Stimulated activated CD8-positive, alpha-beta memory T cell treated with anti-CD3 and anti-CD28 coated beads, Interleukin-15, amount 100 ng/mL, for 4 hours (primary cell): Measurements from ENCODE around the gene SORBS2.

ENCODE experiments used
- DNase-seq, 2 donors: peaks; one replicate each; pipeline ENCODE4 v3.0.0-alpha.2; 2020; ENCODE audit warnings: low read depth in 2 of 2

Gene SORBS2

DNA sequence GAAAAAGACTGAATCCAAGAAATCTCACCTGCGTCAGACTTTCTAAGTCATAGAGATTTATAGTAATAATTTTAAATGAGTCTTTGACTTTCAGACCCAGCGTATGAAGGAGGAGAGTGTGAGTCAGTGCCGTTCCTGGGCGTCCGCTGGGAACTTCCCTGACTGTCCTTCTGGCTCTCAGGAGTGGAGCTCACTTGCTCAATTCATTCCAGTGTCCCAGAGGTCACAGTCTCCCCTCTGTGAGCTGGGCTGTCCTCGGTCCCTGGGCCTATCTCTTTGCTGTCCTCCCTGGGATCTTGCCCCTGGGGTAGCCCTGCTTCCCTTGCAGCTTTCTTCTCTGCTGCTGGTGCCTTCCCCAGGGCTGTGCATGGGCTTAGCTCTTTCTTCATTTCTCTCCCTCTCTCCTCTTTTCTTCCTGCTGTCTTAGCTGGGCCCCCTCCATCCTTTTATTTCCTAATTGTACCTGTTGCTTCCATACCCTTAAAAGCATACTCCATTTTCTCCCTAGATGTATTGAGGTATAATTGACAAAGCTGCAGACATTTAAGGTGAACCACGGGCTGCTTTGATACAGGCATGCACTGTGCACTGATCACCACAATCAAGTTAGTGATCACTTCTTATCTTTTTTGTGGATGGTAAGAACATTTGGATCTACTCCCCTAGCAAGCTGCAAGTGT is 11.6 kb downstream of the SORBS2 start:
- DNase-seq: no peak

DNA sequence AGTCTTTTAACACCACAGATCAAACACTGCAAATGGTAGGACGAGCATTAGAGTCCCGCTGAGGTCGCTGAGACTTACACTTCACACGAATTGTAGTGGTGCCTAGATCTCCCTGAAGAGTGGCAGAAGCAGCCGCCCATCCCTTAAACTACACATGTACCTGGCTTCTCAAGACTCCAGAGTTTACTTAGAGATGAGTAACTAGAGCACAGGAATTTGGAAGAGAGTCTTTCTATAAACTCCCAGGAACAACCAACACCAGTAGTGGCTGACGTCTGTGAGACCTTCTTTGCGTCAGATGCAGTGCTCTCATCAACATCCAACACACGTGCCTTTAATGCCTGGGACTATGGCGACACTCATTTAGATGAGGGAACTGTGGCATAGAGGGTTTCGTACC is 12.6 kb downstream of the SORBS2 start:
- no peak for DNase-seq

DNA sequence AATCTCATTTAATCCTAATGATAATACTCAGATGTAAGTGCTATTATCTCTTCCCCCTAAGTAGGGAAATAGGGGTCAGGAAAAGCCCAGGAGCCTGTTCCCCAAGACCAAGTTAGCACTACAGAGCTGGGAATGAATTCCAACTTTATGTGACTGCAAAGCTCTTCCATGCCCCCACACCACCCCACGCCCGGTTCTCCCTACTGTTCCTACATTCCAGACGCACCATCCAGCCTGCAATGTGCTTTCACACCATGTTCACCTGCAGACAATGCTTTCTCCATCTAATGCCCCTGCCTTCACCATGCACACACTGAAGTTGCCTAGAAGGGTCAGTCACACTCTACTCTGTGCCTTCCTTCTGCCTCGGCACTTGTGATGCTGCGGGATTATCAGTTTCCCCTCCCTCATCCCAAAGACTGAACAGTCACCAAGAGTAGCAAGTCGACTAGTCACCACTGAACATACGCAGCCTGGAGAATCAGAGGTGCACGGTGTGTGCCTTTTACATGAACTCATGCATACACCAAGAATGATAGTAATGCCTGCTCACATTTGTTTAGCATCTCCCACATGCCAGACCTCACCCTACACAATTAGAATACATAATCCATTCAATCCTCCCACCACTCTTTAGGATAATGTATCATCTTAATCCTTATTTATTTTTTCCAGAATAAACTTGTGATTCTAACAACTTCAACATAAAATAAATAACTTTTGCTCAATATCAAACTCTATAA is 14.2 kb downstream of the SORBS2 start:
- DNase-seq: no peak

DNA sequence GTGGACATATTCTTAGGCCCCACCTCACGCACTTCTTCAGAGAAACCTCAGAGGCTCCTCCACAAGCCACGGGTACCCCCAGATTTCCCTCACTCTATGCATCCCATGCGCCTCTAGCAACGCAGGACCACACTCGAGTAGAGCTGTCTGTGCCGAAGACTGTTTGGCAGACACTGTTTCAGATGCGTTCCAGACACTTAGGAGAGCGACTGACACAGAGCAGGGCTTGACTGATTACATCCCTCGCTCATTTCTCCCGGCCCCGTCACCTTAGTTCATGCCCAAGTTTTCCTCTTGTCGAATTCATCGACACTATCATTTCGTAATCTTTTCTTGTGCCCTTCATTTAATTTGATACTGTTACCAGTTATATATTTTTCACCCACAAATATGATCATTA is 15.0 kb downstream of the SORBS2 start:
- DNase-seq: no peak

DNA sequence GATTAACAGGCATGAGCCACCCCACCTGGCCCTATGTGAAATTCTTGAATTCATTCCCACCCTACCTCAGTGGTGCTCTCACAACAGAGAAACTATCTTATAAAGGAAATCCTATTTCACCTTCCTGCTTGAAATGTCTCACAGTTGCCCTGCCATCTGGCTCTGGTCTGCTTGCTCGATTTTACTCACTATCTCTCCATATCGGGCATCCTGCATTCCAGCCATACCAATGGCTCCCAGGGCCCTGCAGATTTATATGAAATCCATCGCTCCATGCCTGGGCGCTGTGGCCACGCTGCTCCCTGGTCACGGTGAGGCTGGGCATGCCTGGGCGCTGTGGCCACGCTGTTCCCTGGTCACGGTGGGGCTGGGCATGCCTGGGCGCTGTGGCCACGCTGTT is 15.8 kb downstream of the SORBS2 start:
- DNase-seq: no peak

DNA sequence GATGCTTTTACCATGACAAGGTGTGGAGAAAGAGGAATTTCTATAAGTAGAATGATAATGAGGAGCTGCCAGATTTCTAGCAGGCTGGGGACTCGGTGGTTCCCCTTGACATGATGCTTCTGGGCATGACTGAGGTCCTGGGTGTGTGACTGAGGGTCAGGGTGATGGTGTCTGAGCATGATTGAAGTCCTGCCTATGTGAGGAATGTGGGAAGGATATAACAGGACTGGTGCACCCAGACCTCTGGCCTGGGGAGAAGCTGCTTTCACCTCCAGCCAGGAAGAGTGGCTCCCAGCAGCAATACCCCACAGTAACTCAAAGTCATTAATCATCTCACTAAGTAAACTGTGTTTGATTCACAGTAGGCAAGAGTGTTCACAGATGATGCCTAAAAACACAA is 17.4 kb downstream of the SORBS2 start:
- no peak for DNase-seq

GRCh38 chr4:185793716-185794115 is 18.3 kb downstream of the SORBS2 start:
- DNase-seq: no peak

DNA sequence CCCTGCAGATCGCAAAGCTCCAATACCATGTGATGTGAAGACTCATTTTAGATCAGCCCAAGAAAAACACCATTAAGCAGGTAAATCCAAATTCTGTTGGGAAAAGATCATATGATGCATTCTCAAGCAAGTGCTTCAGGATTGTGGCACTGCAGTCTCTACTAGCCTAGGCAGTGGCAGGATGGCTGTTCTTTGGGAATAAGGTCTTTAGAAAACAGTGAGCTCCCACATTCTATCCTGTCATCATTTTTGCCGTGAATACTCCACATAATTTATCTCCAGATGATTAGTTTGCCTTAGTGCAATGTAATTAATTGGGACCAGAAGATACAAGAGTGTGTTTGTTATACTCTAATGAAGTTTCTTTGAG is 18.9 kb downstream of the SORBS2 start:
- DNase-seq: no peak

GRCh38 chr4:185792384-185793115 is 19.4 kb downstream of the SORBS2 start:
- no peak for DNase-seq

DNA sequence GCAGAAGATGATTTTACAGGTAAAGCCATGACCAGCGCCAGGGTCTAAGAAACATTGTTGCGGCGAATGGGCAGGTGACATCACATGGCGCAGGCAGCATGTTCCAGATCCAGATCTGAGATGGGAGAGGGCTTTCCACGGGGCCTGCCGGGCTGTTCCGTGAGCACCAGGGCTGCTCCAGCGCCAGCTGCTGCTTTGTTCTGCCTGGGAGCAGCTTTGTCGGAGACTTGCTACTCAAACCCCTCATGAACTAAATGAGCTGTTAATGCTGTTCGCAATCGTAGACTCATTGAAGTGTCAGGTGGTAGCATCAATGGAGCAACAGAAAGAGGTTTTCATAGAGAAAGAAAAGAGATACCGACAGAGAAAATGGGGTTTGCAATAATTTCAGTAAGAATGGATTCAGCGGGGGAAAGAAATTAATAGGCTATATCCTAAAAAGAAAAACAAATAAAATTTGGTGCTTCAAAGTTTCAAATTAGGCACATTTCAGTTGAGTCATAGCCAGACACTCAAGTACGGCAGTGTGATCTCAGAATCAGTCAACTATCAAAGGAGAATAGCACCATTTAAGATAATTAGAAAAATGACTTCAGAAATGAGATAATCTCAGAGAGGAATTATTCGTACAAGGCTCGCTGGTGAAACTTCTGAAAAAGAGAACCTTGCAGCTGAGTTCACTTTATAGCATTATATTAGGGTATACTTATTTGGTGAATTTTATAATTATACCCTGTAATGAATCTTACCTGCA is 23.9 kb downstream of the SORBS2 start:
- DNase-seq: no peak

DNA sequence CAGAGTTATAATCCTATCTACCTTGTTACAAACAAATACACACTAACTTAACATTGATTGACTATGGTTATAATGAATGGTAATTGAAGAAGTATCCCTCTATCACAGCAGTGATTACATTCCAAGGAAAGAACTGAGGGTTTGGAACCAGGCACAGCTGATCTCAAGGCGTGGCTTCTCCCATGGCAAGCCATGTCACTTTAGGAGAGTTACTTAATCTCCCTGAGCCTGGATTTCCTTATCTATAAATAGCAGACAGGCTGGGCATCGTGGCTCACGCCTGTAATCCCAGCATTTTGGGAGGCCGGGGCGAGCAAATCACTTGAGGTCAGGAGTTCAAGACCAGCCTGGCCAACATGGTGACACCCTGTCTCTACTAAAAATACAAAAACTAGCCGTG is 25.6 kb downstream of the SORBS2 start:
- no peak for DNase-seq

- DNase-seq: no peak
Measured at GRCh38 chr4:185783574-185783973, 28.4 kb downstream of the SORBS2 start.

- no peak for DNase-seq
Measured at GRCh38 chr4:185782523-185782922, 29.5 kb downstream of the SORBS2 start.

GRCh38 chr4:185781555-185782215 is 30.3 kb downstream of the SORBS2 start:
- no peak for DNase-seq

DNA sequence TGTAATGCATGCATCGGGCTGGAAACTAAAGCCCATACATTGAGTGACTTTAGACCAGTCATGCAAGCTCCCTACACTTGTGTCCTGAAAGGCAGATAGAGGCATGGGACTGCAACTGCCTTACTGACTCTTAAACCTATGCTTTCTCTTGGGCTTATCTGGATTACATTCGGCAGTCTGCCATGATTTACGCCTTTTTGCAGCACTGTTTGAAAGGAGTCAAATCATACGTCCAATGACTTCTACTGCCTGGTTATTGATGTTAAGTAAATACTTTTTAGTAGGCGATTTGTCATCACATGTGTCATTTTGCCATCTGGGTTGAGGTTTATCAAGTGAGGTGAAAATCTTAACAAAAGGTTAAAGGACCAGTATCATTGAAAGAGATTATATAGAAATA is 31.5 kb downstream of the SORBS2 start:
- no peak for DNase-seq

- DNase-seq: no peak
Measured at GRCh38 chr4:185779517-185779916, 32.5 kb downstream of the SORBS2 start.

- DNase-seq: no peak
Measured at GRCh38 chr4:185778307-185778706, 33.7 kb downstream of the SORBS2 start.

GRCh38 chr4:185775792-185776555 is 36.0 kb downstream of the SORBS2 start:
- no peak for DNase-seq

DNA sequence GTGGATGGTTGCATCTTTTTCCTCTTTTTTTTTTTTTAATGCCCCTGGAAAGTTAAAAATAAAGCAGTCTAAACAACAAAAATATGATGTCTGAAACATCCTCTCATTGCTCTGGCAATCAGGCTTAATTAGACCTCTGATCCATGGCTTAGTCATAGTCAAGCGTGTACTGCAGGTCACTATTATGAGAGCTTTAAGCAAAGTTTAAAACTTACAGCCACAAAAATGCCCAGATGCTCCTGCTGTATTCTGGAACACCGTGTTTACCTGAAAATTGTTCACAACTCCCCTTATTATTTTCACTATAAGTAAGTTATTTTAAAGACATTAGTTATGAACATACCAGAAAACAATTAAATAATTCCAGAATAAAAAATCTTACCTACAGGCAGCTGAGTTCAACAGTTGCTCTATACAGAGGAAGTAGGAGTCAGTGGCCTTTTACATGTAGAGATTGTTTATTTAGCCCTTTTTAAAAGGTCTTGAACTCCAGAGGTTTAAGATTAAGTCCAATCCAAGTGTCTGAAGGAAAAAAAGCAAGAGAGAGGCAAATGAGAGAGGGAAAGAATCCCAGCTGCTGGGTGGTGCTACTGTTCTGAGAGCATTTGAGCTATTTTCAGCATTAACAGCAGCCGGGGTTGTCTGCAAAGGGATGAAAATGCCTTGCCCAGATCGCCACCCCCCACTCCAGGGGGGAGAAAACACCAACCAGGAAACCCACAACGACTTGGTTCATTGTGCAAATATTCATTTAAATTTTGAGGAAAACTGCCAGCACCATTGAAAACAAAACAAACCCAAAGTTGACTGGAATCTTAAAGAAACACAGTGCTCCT is 36.9 kb downstream of the SORBS2 start:
- no peak for DNase-seq

GRCh38 chr4:185774131-185774653 is 37.8 kb downstream of the SORBS2 start:
- DNase-seq: no peak
